Kidney (tissue), 14 donors: ENCODE measurements around the gene ZMYM4. TPM values are rescaled to one million over a fixed set of nuclear protein-coding genes. Genes with fewer than 3 reads are reported as not detected.

Source experiments
- DNase-seq, 5 donors: peaks; one replicate each; pipeline ENCODE4 v3.0.0-alpha.2; 2013 to 2020
- FAIRE-seq: peaks from 2 replicates; lab custom pipeline; 2012; peaks lifted over from hg19 to GRCh38; lab: Jason Lieb, UNC
- H3K27ac ChIP-seq, 2 donors: one replicate each; pipeline ENCODE4 v1.7.0; 2013; ENCODE audit warnings: low read depth in 2 of 2, low read length in 2 of 2, inconsistent platforms in 1 of 2
- H3K27me3 ChIP-seq: one replicate; pipeline ENCODE4 v1.7.1; 2013; ENCODE audit warnings: low read length, inconsistent platforms; ENCODE audit not compliant: control insufficient read depth, insufficient read depth
- H3K36me3 ChIP-seq, 3 donors: one replicate each; pipeline versions ENCODE4 v1.7.0 to v1.7.1; 2013; ENCODE audit warnings: low read length in 3 of 3, control low read depth in 1 of 3, inconsistent platforms in 1 of 3; ENCODE audit not compliant: insufficient read depth in 3 of 3, control insufficient read depth in 2 of 3
- H3K4me1 ChIP-seq, 3 donors: one replicate each; pipeline versions ENCODE4 v1.7.0 to v1.7.1; 2013; ENCODE audit warnings: low read length in 3 of 3, inconsistent platforms in 1 of 3, low read depth in 1 of 3; ENCODE audit not compliant: control insufficient read depth in 2 of 3, insufficient read depth in 2 of 3
- H3K4me3 ChIP-seq, 3 donors: one replicate each; pipeline versions ENCODE4 v1.7.0 to v1.8.1; 2013; ENCODE audit warnings: low read length in 3 of 3, control low read depth in 1 of 3, inconsistent platforms in 1 of 3
- H3K9ac ChIP-seq, 3 donors: one replicate each; pipeline versions ENCODE4 v1.7.0 to v1.7.1; 2013; ENCODE audit warnings: low read length in 3 of 3, control low read depth in 1 of 3, inconsistent platforms in 1 of 3
- H3K9me3 ChIP-seq, 3 donors: one replicate each; pipeline versions ENCODE4 v1.7.0 to v1.7.1; 2013; ENCODE audit warnings: low read length in 3 of 3, control low read depth in 1 of 3, inconsistent platforms in 1 of 3; ENCODE audit not compliant: control insufficient read depth in 2 of 3, insufficient read depth in 1 of 3
- CTCF ChIP-seq: IDR thresholded peaks from 3 replicates; pipeline ENCODE4 v1.5.1; 2012; ENCODE audit warnings: mild to moderate bottlenecking, moderate library complexity, borderline replicate concordance; ENCODE audit not compliant: insufficient read depth; ENCODE audit errors: extremely low read depth
- intact Hi-C: fragments of 100-400 bp; cut with DNase I; formaldehyde crosslinking; loops from one replicate; pipeline ENCODE4 v1.11.1; 2022
- polyA plus RNA-seq: library from polyadenylated mRNA; stranded (reverse); fragments of 350-450 nt; fragmentation: Illumina TruSeq; extraction: RNeasy Lipid Tissue Mini Kit (QIAGEN cat#74804); gene quantifications from one replicate; pipeline ENCODE4 v1.2.3, GENCODE V29; 2014; ENCODE audit warnings: low read depth, low replicate concordance; ENCODE audit not compliant: insufficient read depth
- total RNA-seq: library from RNA; stranded (reverse); fragmentation: NEBNext Ultra II Directional; extraction: Animal tissue kit (Norgen Biotek cat#: 25700); gene quantifications from one replicate; pipeline ENCODE4 v1.2.1, GENCODE V29; 2021
- donor health status: control.
- donor health status: control.
- donor health status: control.
- donor health status: control.
- donor health status: control.
- donor health status: DM: yes; HTN: yes; CAD: no.
- donor health status: Normal renal cell carcinoma (clear cell type).

The ZMYM4 gene
- total and polyA plus RNA-seq, 2 donors from 2014 or later: 11.2 to 64.4 TPM

- no peaks in the 10 kb centered on the region for H3K9me3 ChIP-seq
- H3K27me3 ChIP-seq: no peaks in the 10 kb centered on the region
- no peak overlapping the region for H3K4me3 ChIP-seq
- intact Hi-C loops: no loop called here
- FAIRE-seq (no peak), DNase-seq (peak in 2 of 5 donors; percentile 27 to 53)
- no peak overlapping the region for H3K27ac ChIP-seq
- no peak for TF ChIP-seq CTCF
- H3K36me3 ChIP-seq: no peaks in the 10 kb centered on the region
- H3K9ac ChIP-seq: no peak overlapping the region
- no peaks in the 10 kb centered on the region for H3K4me1 ChIP-seq
Observed at GRCh38 chr1:35223084-35223630, 45.4 kb upstream of the ZMYM4 start.

- intact Hi-C loops: no loop called here
- H3K4me1 ChIP-seq: no peaks in the 10 kb centered on the region
- no peaks in the 10 kb centered on the region for H3K9me3 ChIP-seq
- no peak for FAIRE-seq
- no peaks in the 10 kb centered on the region for H3K27me3 ChIP-seq
- no peak for DNase-seq
- H3K27ac ChIP-seq: no peak overlapping the region
- TF ChIP-seq CTCF: no peak
- H3K36me3 ChIP-seq: no peaks in the 10 kb centered on the region
- H3K9ac ChIP-seq: no peak overlapping the region
- no peak overlapping the region for H3K4me3 ChIP-seq
Observed at GRCh38 chr1:35226546-35226945, 42.0 kb upstream of the ZMYM4 start.

GRCh38 chr1:35229587-35230360 lies 38.7 kb upstream of the ZMYM4 start:
- FAIRE-seq (no peak), DNase-seq (no peak)
- H3K9ac ChIP-seq: no peak overlapping the region
- no peak for TF ChIP-seq CTCF
- no peaks in the 10 kb centered on the region for H3K9me3 ChIP-seq
- no peaks in the 10 kb centered on the region for H3K4me1 ChIP-seq
- H3K36me3 ChIP-seq: no peaks in the 10 kb centered on the region
- no peak overlapping the region for H3K4me3 ChIP-seq
- no peak overlapping the region for H3K27ac ChIP-seq
- intact Hi-C loops: no loop called here
- no peaks in the 10 kb centered on the region for H3K27me3 ChIP-seq
